Natural killer cell (primary cell): Measurements from ENCODE around the gene C10orf67. TPM values are rescaled to one million over a fixed set of nuclear protein-coding genes. Genes with fewer than 3 reads are reported as not detected.

Source experiments
- ATAC-seq, 3 donors: fragments of 150-1000 bp in 2 of 3; fragments of 200-7000 bp in 1 of 3; cut with Tn5 transposase; 1 replicate in 1 of 3; 2 replicates in 2 of 3; pipeline ENCODE4 v1.10.0; 2021; ENCODE audit warnings: mild to moderate bottlenecking in 2 of 3, moderate library complexity in 2 of 3
- DNase-seq, 2 donors: peaks; one replicate each; pipeline versions ENCODE4 v3.0.0 to v3.0.0-alpha.2; 2013 to 2021; ENCODE audit warnings: mixed read lengths in 1 of 2
- H3K27ac ChIP-seq: one replicate; pipeline ENCODE4 v1.5.1; 2013; ENCODE audit warnings: mild to moderate bottlenecking, low read length
- H3K27me3 ChIP-seq: one replicate; pipeline ENCODE4 v1.6.1; 2013; ENCODE audit warnings: low read length; ENCODE audit not compliant: control insufficient read depth, insufficient read depth
- H3K36me3 ChIP-seq: one replicate; pipeline ENCODE4 v1.6.1; 2013; ENCODE audit warnings: low read length; ENCODE audit not compliant: control insufficient read depth, insufficient read depth
- H3K4me1 ChIP-seq: one replicate; pipeline ENCODE4 v1.6.1; 2013; ENCODE audit warnings: low read length; ENCODE audit not compliant: control insufficient read depth, insufficient read depth
- H3K4me3 ChIP-seq: one replicate; pipeline ENCODE4 v1.5.1; 2013; ENCODE audit warnings: low read length
- H3K9me3 ChIP-seq: one replicate; pipeline ENCODE4 v1.6.1; 2013; ENCODE audit warnings: low read length; ENCODE audit not compliant: control insufficient read depth, insufficient read depth
- H3K27ac Mint-ChIP-seq, 2 donors: one replicate each; pipeline ENCODE4 v1.8.0; 2022; ENCODE audit warnings: mild to moderate bottlenecking in 2 of 2, mixed read lengths in 2 of 2, moderate library complexity in 1 of 2
- H3K27me3 Mint-ChIP-seq, 2 donors: one replicate each; pipeline ENCODE4 v1.8.0; 2022; ENCODE audit warnings: low read depth in 2 of 2, mixed read lengths in 2 of 2
- H3K36me3 Mint-ChIP-seq: one replicate; pipeline ENCODE4 v1.8.0; 2022; ENCODE audit warnings: mixed read lengths
- H3K4me1 Mint-ChIP-seq, 2 donors: one replicate each; pipeline ENCODE4 v1.8.0; 2022; ENCODE audit warnings: mixed read lengths in 2 of 2
- H3K4me3 Mint-ChIP-seq: one replicate; pipeline ENCODE4 v1.8.0; 2022; ENCODE audit warnings: mild to moderate bottlenecking, moderate library complexity, mixed read lengths
- H3K9me3 Mint-ChIP-seq, 2 donors: one replicate each; pipeline ENCODE4 v1.8.0; 2022; ENCODE audit warnings: mixed read lengths in 2 of 2
- CTCF ChIP-seq: fragments of 200-600 bp; IDR thresholded peaks from one replicate; pipeline ENCODE4 v1.8.0; 2022; ENCODE audit warnings: antibody characterized with exemption
- WGBS: methylation state at CpG from one replicate; pipeline ENCODE4 v1.1.7; 2013; ENCODE audit warnings: missing lambda C conversion rate; ENCODE audit not compliant: insufficient coverage; 5-methylcytosine and 5-hydroxymethylcytosine counted together
- intact Hi-C: fragments of 100-400 bp; cut with micrococcal nuclease; formaldehyde crosslinking; loops from one replicate; pipeline ENCODE4 v1.14.2; 2022
- total RNA-seq, 4 donors: library from RNA; stranded (reverse); fragments of 120-200 nt in 1 of 4; gene quantifications; one replicate each; pipeline versions ENCODE4 v1.2.3 to v1.2.4, GENCODE V29; 2013 to 2022

Gene C10orf67
- total RNA-seq, 3 donors from 2014 or later (not counting 1 experiment from before 2014, with no cell fraction given), result not detected

GRCh38 chr10:23202779-23203178 is 141.8 kb downstream of the C10orf67 start:
- intact Hi-C loops, result no loop called here
- no peak overlapping the region for H3K4me3 Mint-ChIP-seq
- H3K4me1 Mint-ChIP-seq, result no peaks in the 10 kb centered on the region
- H3K27ac Mint-ChIP-seq, result no peak overlapping the region
- Histone ChIP-seq H3K36me3 (no peaks in the 10 kb centered on the region), H3K27me3 (peaks cover 34% of the 10 kb centered on the region), H3K9me3 (no peaks in the 10 kb centered on the region), H3K27ac (no peak overlapping the region), H3K4me3 (no peak overlapping the region), H3K4me1 (no peaks in the 10 kb centered on the region)
- no peaks in the 10 kb centered on the region for H3K9me3 Mint-ChIP-seq
- TF ChIP-seq CTCF, result no peak
- WGBS, result 0% methylated on average over 2 of the region's 3 CpGs
- no peaks in the 10 kb centered on the region for H3K36me3 Mint-ChIP-seq
- ATAC-seq, result no peak
- peaks cover 48 to 66% of the 10 kb centered on the region in 2 donors for H3K27me3 Mint-ChIP-seq
- DNase-seq, result no peak

GRCh38 chr10:23201837-23202236 is 142.8 kb downstream of the C10orf67 start:
- DNase-seq, result no peak
- H3K4me1 Mint-ChIP-seq, result no peaks in the 10 kb centered on the region
- no peaks in the 10 kb centered on the region for H3K4me1 ChIP-seq
- H3K27me3 ChIP-seq, result peaks cover 34% of the 10 kb centered on the region
- peaks cover 51 to 71% of the 10 kb centered on the region in 2 donors for H3K27me3 Mint-ChIP-seq
- no peaks in the 10 kb centered on the region for H3K36me3 ChIP-seq
- H3K4me3 Mint-ChIP-seq, result no peak overlapping the region
- no peak for TF ChIP-seq CTCF
- intact Hi-C loops, result no loop called here
- WGBS, result 8% methylated on average over 3 of the region's 4 CpGs
- H3K9me3 ChIP-seq, result no peaks in the 10 kb centered on the region
- no peak overlapping the region for H3K4me3 ChIP-seq
- H3K27ac Mint-ChIP-seq, result no peak overlapping the region
- H3K36me3 Mint-ChIP-seq, result no peaks in the 10 kb centered on the region
- no peak overlapping the region for H3K27ac ChIP-seq
- H3K9me3 Mint-ChIP-seq, result no peaks in the 10 kb centered on the region
- ATAC-seq, result no peak

DNA sequence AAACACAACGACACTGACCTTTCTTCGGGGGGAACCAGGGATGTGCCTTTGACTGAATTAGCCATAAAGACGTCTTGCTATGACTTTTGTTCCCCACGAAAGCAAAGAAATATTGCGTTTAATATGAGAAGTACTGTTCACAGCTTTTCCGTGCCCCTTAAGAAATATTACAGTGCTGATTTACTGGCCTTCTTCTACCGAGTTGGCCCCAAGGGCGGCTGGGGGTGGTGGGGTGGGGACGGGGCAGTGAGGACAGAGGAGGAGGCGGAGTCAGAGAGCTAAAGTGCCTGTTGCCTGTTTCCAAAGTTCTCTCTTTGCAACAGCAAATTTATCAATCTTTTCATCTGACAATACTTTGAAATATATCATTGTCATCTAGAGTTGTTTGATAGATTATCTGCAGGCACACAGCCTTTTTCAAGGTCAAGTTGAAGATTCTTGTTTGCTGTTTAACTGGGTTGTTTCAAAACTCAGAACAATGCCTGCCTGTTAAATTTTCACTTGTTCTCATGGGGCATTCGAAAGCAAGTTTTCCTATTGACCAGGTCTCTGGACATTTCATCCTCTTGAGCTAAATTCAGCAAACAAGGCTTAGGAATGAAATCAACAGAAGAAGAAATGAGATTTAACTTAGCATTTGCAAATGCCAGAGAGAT is 143.5 kb downstream of the C10orf67 start:
- H3K27me3 Mint-ChIP-seq, result peaks cover 57 to 78% of the 10 kb centered on the region in 2 donors

More for the DNA sequence above, 143.5 kb downstream of the C10orf67 start:
- DNase-seq (no peak), ATAC-seq (no peak)
- Mint-ChIP-seq H3K27ac (no peak overlapping the region), H3K36me3 (no peaks in the 10 kb centered on the region), H3K4me3 (no peak overlapping the region), H3K4me1 (no peaks in the 10 kb centered on the region), H3K9me3 (no peaks in the 10 kb centered on the region)
- no peak overlapping the region for H3K4me3 ChIP-seq
- H3K36me3 ChIP-seq, result no peaks in the 10 kb centered on the region
- H3K4me1 ChIP-seq, result no peaks in the 10 kb centered on the region
- 5% methylated on average over 10 of the region's 11 CpGs for WGBS
- intact Hi-C loops, result no loop called here
- H3K27me3 ChIP-seq, result peaks cover 38% of the 10 kb centered on the region
- no peaks in the 10 kb centered on the region for H3K9me3 ChIP-seq
- H3K27ac ChIP-seq, result no peak overlapping the region
- no peak for TF ChIP-seq CTCF
